Liver (tissue), 9 donors: ENCODE data around the gene NCBP2. TPM values are rescaled to one million over a fixed set of nuclear protein-coding genes. Genes with fewer than 3 reads are reported as not detected.

ENCODE experiments used
- DNase-seq: peaks from one replicate; pipeline ENCODE4 v3.0.0-alpha.2; 2017; ENCODE audit warnings: low spot score
- H3K27ac ChIP-seq, 2 donors: one replicate each; pipeline ENCODE4 v1.7.0; 2013; ENCODE audit warnings: inconsistent platforms in 2 of 2, low read length in 2 of 2, control low read depth in 1 of 2, low read depth in 1 of 2, mild to moderate bottlenecking in 1 of 2
- H3K27me3 ChIP-seq, 4 donors: one replicate each; pipeline versions ENCODE4 v1.6.1 to v1.7.0; 2013; ENCODE audit warnings: low read length in 3 of 4, inconsistent platforms in 1 of 4, mild to moderate bottlenecking in 1 of 4, moderate library complexity in 1 of 4; ENCODE audit not compliant: control insufficient read depth in 4 of 4, insufficient read depth in 4 of 4
- H3K36me3 ChIP-seq, 4 donors: one replicate each; pipeline versions ENCODE4 v1.6.1 to v1.7.0; 2013; ENCODE audit warnings: low read length in 3 of 4, mild to moderate bottlenecking in 3 of 4, low read depth in 1 of 4, moderate library complexity in 1 of 4; ENCODE audit not compliant: control insufficient read depth in 4 of 4, insufficient read depth in 3 of 4
- H3K4me1 ChIP-seq, 4 donors: one replicate each; pipeline versions ENCODE4 v1.6.1 to v1.7.0; 2013; ENCODE audit warnings: low read length in 3 of 4, mild to moderate bottlenecking in 3 of 4, moderate library complexity in 1 of 4; ENCODE audit not compliant: control insufficient read depth in 4 of 4, insufficient read depth in 4 of 4
- H3K4me3 ChIP-seq, 3 donors: one replicate each; pipeline versions ENCODE4 v1.6.1 to v1.7.0; 2013; ENCODE audit warnings: low read length in 3 of 3, control low read depth in 1 of 3, low read depth in 1 of 3, mild to moderate bottlenecking in 1 of 3
- H3K9ac ChIP-seq, 2 donors: one replicate each; pipeline ENCODE4 v1.7.0; 2013; ENCODE audit warnings: low read length in 2 of 2, mild to moderate bottlenecking in 2 of 2, moderate library complexity in 2 of 2, control low read depth in 1 of 2, low read depth in 1 of 2
- H3K9me3 ChIP-seq, 4 donors: one replicate each; pipeline versions ENCODE4 v1.6.1 to v1.7.0; 2013; ENCODE audit warnings: low read length in 3 of 4; ENCODE audit not compliant: control insufficient read depth in 4 of 4
- ATF3 ChIP-seq: IDR thresholded peaks from 2 replicates; pipeline ENCODE4 v1.6.1; 2016; ENCODE audit warnings: antibody characterized with exemption
- CTCF ChIP-seq: fragments of 150-350 bp; IDR thresholded peaks from 2 replicates; pipeline ENCODE4 v1.5.1; 2017; ENCODE audit warnings: improper control_type of control experiment, low read depth, low read length; ENCODE audit not compliant: missing input control
- EGR1 ChIP-seq, 2 donors: IDR thresholded peaks; 2 replicates each; pipeline ENCODE4 v1.6.1; 2016 to 2018; ENCODE audit warnings: antibody characterized with exemption in 2 of 2, low read depth in 2 of 2
- FOXA1 ChIP-seq: IDR thresholded peaks from 2 replicates; pipeline ENCODE4 v1.6.1; 2016; ENCODE audit warnings: antibody characterized with exemption
- FOXA2 ChIP-seq: IDR thresholded peaks from 2 replicates; pipeline ENCODE4 v1.6.1; 2016; ENCODE audit warnings: antibody characterized with exemption
- GABPA ChIP-seq, 2 donors: IDR thresholded peaks in 1 of 2; conservative IDR thresholded peaks in 1 of 2; 2 replicates each; pipeline ENCODE4 v1.6.1; 2016; ENCODE audit warnings: antibody characterized with exemption in 2 of 2, mild to moderate bottlenecking in 1 of 2, moderate library complexity in 1 of 2
- HNF4A ChIP-seq, 2 donors: conservative IDR thresholded peaks; 2 replicates each; pipeline ENCODE4 v1.6.1; 2016; ENCODE audit warnings: antibody characterized with exemption in 2 of 2, mild to moderate bottlenecking in 2 of 2
- HNF4G ChIP-seq: IDR thresholded peaks from 2 replicates; pipeline ENCODE4 v1.6.1; 2016; ENCODE audit warnings: antibody characterized with exemption
- JUND ChIP-seq, 2 donors: IDR thresholded peaks; 2 replicates each; pipeline ENCODE4 v1.6.1; 2016; ENCODE audit warnings: antibody characterized with exemption in 2 of 2
- MAX ChIP-seq: IDR thresholded peaks from 2 replicates; pipeline ENCODE4 v1.6.1; 2016; ENCODE audit warnings: antibody characterized with exemption
- NR2F2 ChIP-seq: IDR thresholded peaks from 2 replicates; pipeline ENCODE4 v1.6.1; 2016; ENCODE audit warnings: antibody characterized with exemption
- RAD21 ChIP-seq, 2 donors: IDR thresholded peaks; 2 replicates each; pipeline ENCODE4 v1.6.1; 2016; ENCODE audit warnings: antibody characterized with exemption in 2 of 2, mild to moderate bottlenecking in 2 of 2
- REST ChIP-seq: IDR thresholded peaks from 2 replicates; pipeline ENCODE4 v1.6.1; 2016; ENCODE audit warnings: antibody characterized with exemption, mild to moderate bottlenecking
- SP1 ChIP-seq: IDR thresholded peaks from 2 replicates; pipeline ENCODE4 v1.6.1; 2018; ENCODE audit warnings: antibody characterized with exemption, mild to moderate bottlenecking
- TAF1 ChIP-seq: conservative IDR thresholded peaks from 2 replicates; pipeline ENCODE4 v1.6.1; 2016; ENCODE audit warnings: antibody characterized with exemption, mild to moderate bottlenecking
- ZBTB33 ChIP-seq: IDR thresholded peaks from 2 replicates; pipeline ENCODE4 v1.6.1; 2016; ENCODE audit warnings: antibody characterized with exemption
- WGBS: extraction: QIAGEN DNeasy Blood & Tissue Kit; methylation state at CpG from one replicate; pipeline ENCODE4 v1.1.7; 2013; 5-methylcytosine and 5-hydroxymethylcytosine counted together
- polyA plus RNA-seq, 2 donors: library from polyadenylated mRNA; stranded (reverse) in 1 of 2; unstranded in 1 of 2; fragments of 200-250 nt in 1 of 2; fragments of >200 nt in 1 of 2; fragmentation: Nextera tagmentation in 1 of 2; extraction: Ambion mirVana in 1 of 2; gene quantifications; one replicate each; pipeline versions ENCODE4 v1.2.1 to v1.2.3, GENCODE V29; 2013 to 2015
- total RNA-seq, 2 donors: library from RNA; depleted of rRNA; stranded (reverse); fragments of >200 nt; gene quantifications; one replicate each; pipeline ENCODE4 v1.2.3, GENCODE V29; 2014
- donor health status: healthy.
- donor health status: healthy.
- donor health status: healthy.
- donor health status: healthy.
- donor health status: healthy.

The NCBP2 gene
- total and polyA plus RNA-seq, 4 donors = 16.2 to 19.2 (median 18.1) TPM

- H3K9me3 ChIP-seq = no peaks in the 10 kb centered on the region
- WGBS = 88% methylated on average over 28 of the region's 28 CpGs
- TF ChIP-seq MAX = no peak
- TF ChIP-seq JUND (IDR thresholded peaks at IDR 0.05) = no peak
- no peak for TF ChIP-seq FOXA1
- no peak for TF ChIP-seq SP1
- TF ChIP-seq TAF1 = no peak
- TF ChIP-seq CTCF = no peak
- no peak for TF ChIP-seq EGR1 (IDR thresholded peaks at IDR 0.05; ENCODE audit: low read depth in 2 of 2)
- TF ChIP-seq REST = no peak
- no peak for TF ChIP-seq HNF4A (conservative IDR thresholded peaks at IDR 0.05)
- no peak for TF ChIP-seq RAD21 (IDR thresholded peaks at IDR 0.05)
- TF ChIP-seq GABPA (IDR thresholded peaks at IDR 0.05 in 1 of 2, conservative IDR thresholded peaks at IDR 0.05 in 1 of 2) = no peak
- no peak for TF ChIP-seq FOXA2
- no peak for TF ChIP-seq HNF4G
- no peak for TF ChIP-seq ZBTB33
- TF ChIP-seq NR2F2 = no peak
- no peak for TF ChIP-seq ATF3
- H3K4me3 ChIP-seq = no peak overlapping the region
- DNase-seq = no peak
- H3K9ac ChIP-seq = no peak overlapping the region
- no peak overlapping the region for H3K27ac ChIP-seq
- H3K4me1 ChIP-seq = peaks cover 2 to 13% (median 10%) of the 10 kb centered on the region in 4 donors
- no peaks in the 10 kb centered on the region for H3K27me3 ChIP-seq
- peaks cover 0 to 2% (median 0%) of the 10 kb centered on the region in 4 donors for H3K36me3 ChIP-seq
Measured at GRCh38 chr3:196947860-196948441, 5.6 kb upstream of the NCBP2 start.
